Measurements from ENCODE around the gene JAZF1.

JAZF1 gene

DNA sequence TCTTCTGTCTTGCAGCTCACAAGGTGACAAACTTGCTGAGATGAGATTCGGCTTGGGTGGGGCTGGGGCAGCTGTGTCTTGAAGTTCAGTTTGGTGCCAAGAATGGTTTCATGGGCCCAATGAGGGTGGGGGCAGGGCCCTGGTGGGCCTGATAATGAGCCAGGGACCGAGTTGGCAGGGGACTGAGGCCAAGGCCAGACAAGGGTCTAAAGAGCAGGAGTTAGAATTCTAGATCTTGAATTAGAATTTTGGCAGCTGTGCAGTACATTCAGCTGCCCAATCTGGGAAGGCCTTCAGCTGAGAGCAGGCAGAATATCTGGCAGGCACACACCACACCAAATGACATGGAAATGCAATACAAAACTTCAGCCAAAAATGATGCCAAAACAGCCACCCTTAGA is 1.5 kb upstream of the JAZF1 start:
- no peak for TF ChIP-seq TAF1 (IDR thresholded peaks at IDR 0.05; ENCODE audit: borderline replicate concordance, insufficient read depth, low read length)
- TF ChIP-seq, protein P1, sequence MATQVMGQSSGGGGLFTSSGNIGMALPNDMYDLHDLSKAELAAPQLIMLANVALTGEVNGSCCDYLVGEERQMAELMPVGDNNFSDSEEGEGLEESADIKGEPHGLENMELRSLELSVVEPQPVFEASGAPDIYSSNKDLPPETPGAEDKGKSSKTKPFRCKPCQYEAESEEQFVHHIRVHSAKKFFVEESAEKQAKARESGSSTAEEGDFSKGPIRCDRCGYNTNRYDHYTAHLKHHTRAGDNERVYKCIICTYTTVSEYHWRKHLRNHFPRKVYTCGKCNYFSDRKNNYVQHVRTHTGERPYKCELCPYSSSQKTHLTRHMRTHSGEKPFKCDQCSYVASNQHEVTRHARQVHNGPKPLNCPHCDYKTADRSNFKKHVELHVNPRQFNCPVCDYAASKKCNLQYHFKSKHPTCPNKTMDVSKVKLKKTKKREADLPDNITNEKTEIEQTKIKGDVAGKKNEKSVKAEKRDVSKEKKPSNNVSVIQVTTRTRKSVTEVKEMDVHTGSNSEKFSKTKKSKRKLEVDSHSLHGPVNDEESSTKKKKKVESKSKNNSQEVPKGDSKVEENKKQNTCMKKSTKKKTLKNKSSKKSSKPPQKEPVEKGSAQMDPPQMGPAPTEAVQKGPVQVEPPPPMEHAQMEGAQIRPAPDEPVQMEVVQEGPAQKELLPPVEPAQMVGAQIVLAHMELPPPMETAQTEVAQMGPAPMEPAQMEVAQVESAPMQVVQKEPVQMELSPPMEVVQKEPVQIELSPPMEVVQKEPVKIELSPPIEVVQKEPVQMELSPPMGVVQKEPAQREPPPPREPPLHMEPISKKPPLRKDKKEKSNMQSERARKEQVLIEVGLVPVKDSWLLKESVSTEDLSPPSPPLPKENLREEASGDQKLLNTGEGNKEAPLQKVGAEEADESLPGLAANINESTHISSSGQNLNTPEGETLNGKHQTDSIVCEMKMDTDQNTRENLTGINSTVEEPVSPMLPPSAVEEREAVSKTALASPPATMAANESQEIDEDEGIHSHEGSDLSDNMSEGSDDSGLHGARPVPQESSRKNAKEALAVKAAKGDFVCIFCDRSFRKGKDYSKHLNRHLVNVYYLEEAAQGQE (IDR thresholded peaks at IDR 0.05; ENCODE audit: insufficient read depth in 1 of 2, low read depth in 2 of 2, low read length in 2 of 2) = no peak
- TF ChIP-seq POLR2AphosphoS5 (IDR thresholded peaks at IDR 0.05; ENCODE audit: low read depth, low read length) = no peak
- no peak for TF ChIP-seq FOXP2 (optimal IDR thresholded peaks at IDR 0.05; ENCODE audit: borderline replicate concordance, extremely low read depth, extremely low read length, insufficient read depth)
- TF ChIP-seq SIN3A (IDR thresholded peaks at IDR 0.05; ENCODE audit: borderline replicate concordance, insufficient read depth, low read length) = no peak

DNA sequence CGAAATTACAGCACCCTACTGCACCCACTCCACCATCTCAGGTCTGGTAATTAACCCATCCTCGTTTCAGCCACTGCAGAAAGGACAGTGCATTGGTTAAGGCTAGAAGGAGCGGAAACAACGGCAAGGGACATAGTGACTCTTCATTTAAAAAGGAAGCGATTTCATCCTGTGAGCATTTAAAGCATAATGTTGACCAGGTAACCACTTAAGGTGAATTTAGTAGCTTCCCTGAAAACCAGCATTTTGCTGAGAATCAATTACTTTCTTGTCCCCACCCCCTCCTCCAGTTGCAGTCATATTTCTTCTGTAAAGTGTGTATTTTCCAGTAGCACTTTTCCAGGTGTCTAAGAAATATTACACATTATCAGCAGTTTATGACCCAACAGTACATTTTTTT is 821 bp upstream of the JAZF1 start:
- no peak for TF ChIP-seq TAF1 (IDR thresholded peaks at IDR 0.05; ENCODE audit: borderline replicate concordance, insufficient read depth, low read length)
- no peak for TF ChIP-seq SIN3A (IDR thresholded peaks at IDR 0.05; ENCODE audit: borderline replicate concordance, insufficient read depth, low read length)
- TF ChIP-seq, protein P1 (IDR thresholded peaks at IDR 0.05; ENCODE audit: insufficient read depth in 1 of 2, low read depth in 2 of 2, low read length in 2 of 2) = no peak
- no peak for TF ChIP-seq POLR2AphosphoS5 (IDR thresholded peaks at IDR 0.05; ENCODE audit: low read depth, low read length)
- TF ChIP-seq FOXP2 (optimal IDR thresholded peaks at IDR 0.05; ENCODE audit: borderline replicate concordance, extremely low read depth, extremely low read length, insufficient read depth) = no peak

DNA sequence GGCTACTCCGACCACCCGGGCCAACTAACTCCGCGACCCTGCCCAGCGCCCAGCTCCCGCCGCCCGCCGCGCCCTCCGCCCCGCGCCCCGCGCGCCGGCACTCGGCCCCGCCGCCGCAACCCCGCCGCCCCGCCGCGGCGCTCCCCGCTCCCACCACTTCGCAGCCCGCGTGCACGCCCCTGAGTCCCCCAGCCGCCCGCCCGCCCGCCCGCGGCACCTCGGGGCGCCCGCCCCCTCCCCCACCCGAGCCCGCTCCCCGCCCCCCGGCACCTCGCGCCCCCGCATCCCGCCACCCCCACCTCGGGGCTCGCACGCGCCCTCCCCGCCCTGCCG is 598 bp downstream of the JAZF1 start:
- TF ChIP-seq TAF1 (IDR thresholded peaks at IDR 0.05; ENCODE audit: borderline replicate concordance, insufficient read depth, low read length) (no peak), SIN3A (IDR thresholded peaks at IDR 0.05; ENCODE audit: borderline replicate concordance, insufficient read depth, low read length) (no peak), POLR2AphosphoS5 (IDR thresholded peaks at IDR 0.05; ENCODE audit: low read depth, low read length) (no peak), FOXP2 (optimal IDR thresholded peaks at IDR 0.05; ENCODE audit: borderline replicate concordance, extremely low read depth, extremely low read length, insufficient read depth) (no peak)
- TF ChIP-seq, protein P1 (IDR thresholded peaks at IDR 0.05; ENCODE audit: insufficient read depth in 1 of 2, low read depth in 2 of 2, low read length in 2 of 2) = no peak

DNA sequence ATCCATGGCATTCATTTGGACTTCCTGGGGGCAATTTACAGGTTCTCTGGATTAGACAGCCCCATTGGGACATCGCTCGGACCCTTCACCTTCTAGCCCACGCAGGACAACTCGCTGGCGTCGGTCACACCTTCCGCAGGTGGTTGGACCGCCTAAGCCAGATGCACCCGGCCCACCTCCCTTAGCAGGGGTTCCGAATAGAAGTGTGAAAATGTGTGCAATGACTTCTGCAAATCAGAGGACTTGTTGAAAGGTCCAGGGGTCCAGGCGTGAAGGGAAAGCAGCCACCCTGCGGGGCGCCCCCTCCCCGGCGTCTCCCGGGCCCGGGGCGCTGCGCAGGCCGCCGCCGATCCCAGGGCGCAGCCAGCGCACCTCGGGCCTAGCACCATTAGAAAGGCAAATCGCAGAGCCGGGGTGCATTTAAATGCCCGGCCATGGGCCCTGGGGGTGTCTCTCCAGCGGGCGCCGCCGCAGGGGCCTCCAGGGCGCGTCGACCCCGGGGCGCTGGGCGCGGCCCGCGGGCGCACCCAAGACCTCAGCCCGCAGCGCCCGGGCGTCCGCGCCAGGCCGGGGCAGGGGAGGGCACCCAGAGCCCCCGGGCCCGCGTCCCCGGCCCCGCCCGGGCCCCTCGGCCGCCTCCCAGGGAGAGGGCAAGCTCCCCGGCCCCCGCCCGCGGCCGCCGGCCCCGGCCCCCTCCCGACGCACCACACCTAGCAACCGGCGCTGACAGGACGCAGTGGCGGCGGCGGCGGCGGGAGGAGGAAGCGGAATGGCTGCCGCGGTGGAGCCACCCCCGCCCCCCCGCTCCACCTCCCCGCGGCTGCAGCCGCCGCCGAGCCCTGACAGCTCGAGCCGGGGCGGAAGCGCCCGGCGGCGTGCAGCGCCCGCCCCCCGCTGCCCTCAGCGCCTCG is 1.2 kb downstream of the JAZF1 start:
- TF ChIP-seq FOXP2 (optimal IDR thresholded peaks at IDR 0.05; ENCODE audit: borderline replicate concordance, extremely low read depth, extremely low read length, insufficient read depth) (no peak), POLR2AphosphoS5 (IDR thresholded peaks at IDR 0.05; ENCODE audit: low read depth, low read length) (no peak), TAF1 (IDR thresholded peaks at IDR 0.05; ENCODE audit: borderline replicate concordance, insufficient read depth, low read length) (no peak), SIN3A (IDR thresholded peaks at IDR 0.05; ENCODE audit: borderline replicate concordance, insufficient read depth, low read length) (no peak)
- TF ChIP-seq, protein P1 (IDR thresholded peaks at IDR 0.05; ENCODE audit: insufficient read depth in 1 of 2, low read depth in 2 of 2, low read length in 2 of 2) = no peak
